Measurements from ENCODE around the gene STK38. TPM values are rescaled to one million over a fixed set of nuclear protein-coding genes. Genes with fewer than 3 reads are reported as not detected.

The STK38 gene
- total RNA-seq, 1 experiment from 2014 or later = 13.3 TPM

- TF ChIP-seq ARID4B (CRISPR knock-in tag; IDR thresholded peaks at IDR 0.05; ENCODE audit: borderline replicate concordance) = no peak
- TF ChIP-seq STAT6 (CRISPR knock-in tag; conservative IDR thresholded peaks at IDR 0.05; ENCODE audit: low read depth) = no peak
Measured at GRCh38 chr6:36539814-36540568, 7.3 kb downstream of the STK38 start (continued).

GRCh38 chr6:36536873-36537547 is 10.3 kb downstream of the STK38 start:
- H3K36me3 Mint-ChIP-seq = peaks cover 44% of the 10 kb centered on the region
- TF ChIP-seq FOXP4 (CRISPR knock-in tag; IDR thresholded peaks at IDR 0.05) = no peak
- no peak for TF ChIP-seq OVOL2 (CRISPR knock-in tag; IDR thresholded peaks at IDR 0.05; ENCODE audit: borderline replicate concordance)
- TF ChIP-seq FOXJ3 (CRISPR knock-in tag; IDR thresholded peaks at IDR 0.05; ENCODE audit: borderline replicate concordance) = no peak
- TF ChIP-seq CREM (CRISPR knock-in tag; IDR thresholded peaks at IDR 0.05) = no peak
- TF ChIP-seq ZNF263 (CRISPR knock-in tag; IDR thresholded peaks at IDR 0.05; ENCODE audit: low read depth) = no peak
- no peak for TF ChIP-seq ZNF425 (CRISPR knock-in tag; conservative IDR thresholded peaks at IDR 0.05)

GRCh38 chr6:36533321-36533720 is 14.0 kb downstream of the STK38 start:
- ATAC-seq = no peak
- Mint-ChIP-seq H3K27ac (no peak overlapping the region; the same call in 1 of the 2 replicates), H3K4me3 (no peak overlapping the region), H3K9me3 (no peaks in the 10 kb centered on the region), H3K4me1 (no peaks in the 10 kb centered on the region), H3K36me3 (peaks cover 25% of the 10 kb centered on the region), H3K27me3 (ENCODE audit: low read depth) (no peaks in the 10 kb centered on the region)
- CTCF ChIA-PET = no interaction called here
- DNase-seq (ENCODE audit: low spot score) = no peak
- POLR2A ChIA-PET = no interaction called here
- TF ChIP-seq ZNF121 (CRISPR knock-in tag; IDR thresholded peaks at IDR 0.05) (no peak), HMGA2 (CRISPR knock-in tag; IDR thresholded peaks at IDR 0.05) (no peak), MAX (CRISPR knock-in tag; IDR thresholded peaks at IDR 0.05) (no peak), ZNF219 (CRISPR knock-in tag; IDR thresholded peaks at IDR 0.05; ENCODE audit: borderline replicate concordance) (no peak), FOXP4 (CRISPR knock-in tag; IDR thresholded peaks at IDR 0.05) (no peak), USF1 (CRISPR knock-in tag; IDR thresholded peaks at IDR 0.05) (no peak), RELA (CRISPR knock-in tag; IDR thresholded peaks at IDR 0.05; ENCODE audit: borderline replicate concordance) (no peak), ZBTB21 (CRISPR knock-in tag; IDR thresholded peaks at IDR 0.05; ENCODE audit: borderline replicate concordance) (no peak)

More at GRCh38 chr6:36536873-36537547, 10.3 kb downstream of the STK38 start:
- no peaks in the 10 kb centered on the region for H3K27me3 Mint-ChIP-seq (ENCODE audit: low read depth)
- CTCF ChIA-PET = no interaction called here
- ATAC-seq (no peak), DNase-seq (ENCODE audit: low spot score) (no peak)
- H3K4me3 Mint-ChIP-seq = no peak overlapping the region
- H3K4me1 Mint-ChIP-seq = no peaks in the 10 kb centered on the region
- POLR2A ChIA-PET = no interaction called here
- no peak overlapping the region for H3K27ac Mint-ChIP-seq
- no peaks in the 10 kb centered on the region for H3K9me3 Mint-ChIP-seq
